Lung (tissue), 12 donors: ENCODE data around the gene PTPRA. TPM values are rescaled to one million over a fixed set of nuclear protein-coding genes. Genes with fewer than 3 reads are reported as not detected.

Experiments
- ATAC-seq: fragments of 200-7000 bp; cut with Tn5 transposase; one replicate; pipeline ENCODE4 v1.9.1; 2020; ENCODE audit warnings: moderate number of reproducible peaks; ENCODE audit not compliant: insufficient read depth, low FRiP score
- DNase-seq, 3 donors: peaks; one replicate each; pipeline ENCODE4 v3.0.0-alpha.2; 2013 to 2017
- H3K27ac ChIP-seq, 2 donors: one replicate each; pipeline ENCODE4 v1.5.1; 2013; ENCODE audit warnings: mild to moderate bottlenecking in 2 of 2, moderate library complexity in 2 of 2, control low read depth in 1 of 2, inconsistent platforms in 1 of 2, low read depth in 1 of 2, low read length in 1 of 2
- H3K27me3 ChIP-seq, 3 donors: one replicate each; pipeline ENCODE4 v1.5.1; 2013; ENCODE audit warnings: low read length in 2 of 3; ENCODE audit not compliant: control insufficient read depth in 3 of 3, insufficient read depth in 3 of 3
- H3K36me3 ChIP-seq, 4 donors: one replicate each; pipeline ENCODE4 v1.5.1; 2013; ENCODE audit warnings: low read length in 4 of 4, mild to moderate bottlenecking in 1 of 4, moderate library complexity in 1 of 4; ENCODE audit not compliant: control insufficient read depth in 4 of 4, insufficient read depth in 4 of 4
- H3K4me1 ChIP-seq, 5 donors: one replicate each; pipeline ENCODE4 v1.5.1; 2013; ENCODE audit warnings: low read length in 5 of 5, mild to moderate bottlenecking in 2 of 5, moderate library complexity in 1 of 5; ENCODE audit not compliant: control insufficient read depth in 5 of 5, insufficient read depth in 5 of 5
- H3K4me3 ChIP-seq: one replicate; pipeline ENCODE4 v1.5.1; 2013; ENCODE audit warnings: mild to moderate bottlenecking, control low read depth, moderate library complexity
- H3K9ac ChIP-seq, 2 donors: one replicate each; pipeline ENCODE4 v1.5.1; 2013; ENCODE audit warnings: low read length in 2 of 2, control low read depth in 1 of 2; ENCODE audit not compliant: insufficient read depth in 1 of 2
- H3K9me3 ChIP-seq, 4 donors: one replicate each; pipeline ENCODE4 v1.5.1; 2013; ENCODE audit warnings: low read length in 3 of 4, mild to moderate bottlenecking in 1 of 4, moderate library complexity in 1 of 4; ENCODE audit not compliant: control insufficient read depth in 4 of 4, insufficient read depth in 3 of 4
- WGBS, 2 donors: extraction: QIAGEN DNeasy Blood & Tissue Kit; methylation state at CpG; one replicate each; pipeline ENCODE4 v1.1.7; 2013; 5-methylcytosine and 5-hydroxymethylcytosine counted together
- polyA plus RNA-seq, 2 donors: library from polyadenylated mRNA; stranded (reverse); fragments of 200-250 nt; gene quantifications; one replicate each; pipeline ENCODE4 v1.2.1, GENCODE V29; 2013
- total RNA-seq, 2 donors: library from RNA; depleted of rRNA in 1 of 2; stranded (reverse); fragments of >200 nt in 1 of 2; gene quantifications; one replicate each; pipeline ENCODE4 v1.2.1, GENCODE V29; 2014 to 2021
- TF ChIP-seq, protein P1 (sequence below): IDR thresholded peaks from 2 replicates; pipeline ENCODE4 v1.5.1; 2012; ENCODE audit warnings: mild to moderate bottlenecking; ENCODE audit errors: control extremely low read depth, extremely low read depth
- donor health status: control.
- donor health status: control.
- donor health status: Bipolar disorder and iron deficiency.
- donor health status: healthy.
- donor health status: DM: yes; HTN: yes; CAD: no.

Gene PTPRA
- total and polyA plus RNA-seq, 4 donors: 17.8 to 92.1 (median 40.1) TPM

DNA sequence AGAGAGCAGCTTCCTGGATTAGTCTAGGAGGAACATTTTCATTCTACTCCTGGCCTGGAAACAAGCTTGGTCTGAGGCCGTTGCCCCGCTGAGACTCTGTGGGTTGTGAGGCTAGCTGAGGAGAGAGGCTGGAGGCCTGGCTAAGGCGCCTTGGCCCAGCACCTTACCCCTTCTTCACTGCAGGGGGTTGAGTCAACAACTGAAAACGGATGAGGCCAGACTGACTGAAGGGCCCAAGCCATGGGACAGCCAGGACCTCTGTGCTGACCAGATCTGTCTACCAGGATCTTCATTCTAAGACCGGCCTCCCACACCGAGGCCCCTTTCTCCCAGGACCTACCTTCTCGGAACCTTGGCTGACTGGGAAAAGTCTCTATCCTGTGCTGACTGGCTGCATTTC, 214.8 kb downstream of the PTPRA start:
- peaks cover 0 to 6% (median 0%) of the 10 kb centered on the region in 4 donors for H3K9me3 ChIP-seq
- 79 to 85% methylated on average over 7 of the region's 7 CpGs for WGBS, 2 donors
- H3K36me3 ChIP-seq: no peaks in the 10 kb centered on the region
- DNase-seq: no peak
- ATAC-seq: no peak
- TF ChIP-seq, protein P1, sequence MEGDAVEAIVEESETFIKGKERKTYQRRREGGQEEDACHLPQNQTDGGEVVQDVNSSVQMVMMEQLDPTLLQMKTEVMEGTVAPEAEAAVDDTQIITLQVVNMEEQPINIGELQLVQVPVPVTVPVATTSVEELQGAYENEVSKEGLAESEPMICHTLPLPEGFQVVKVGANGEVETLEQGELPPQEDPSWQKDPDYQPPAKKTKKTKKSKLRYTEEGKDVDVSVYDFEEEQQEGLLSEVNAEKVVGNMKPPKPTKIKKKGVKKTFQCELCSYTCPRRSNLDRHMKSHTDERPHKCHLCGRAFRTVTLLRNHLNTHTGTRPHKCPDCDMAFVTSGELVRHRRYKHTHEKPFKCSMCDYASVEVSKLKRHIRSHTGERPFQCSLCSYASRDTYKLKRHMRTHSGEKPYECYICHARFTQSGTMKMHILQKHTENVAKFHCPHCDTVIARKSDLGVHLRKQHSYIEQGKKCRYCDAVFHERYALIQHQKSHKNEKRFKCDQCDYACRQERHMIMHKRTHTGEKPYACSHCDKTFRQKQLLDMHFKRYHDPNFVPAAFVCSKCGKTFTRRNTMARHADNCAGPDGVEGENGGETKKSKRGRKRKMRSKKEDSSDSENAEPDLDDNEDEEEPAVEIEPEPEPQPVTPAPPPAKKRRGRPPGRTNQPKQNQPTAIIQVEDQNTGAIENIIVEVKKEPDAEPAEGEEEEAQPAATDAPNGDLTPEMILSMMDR: no peak
- H3K27me3 ChIP-seq: peaks cover 0 to 14% (median 7%) of the 10 kb centered on the region in 3 donors
- no peak overlapping the region for H3K27ac ChIP-seq
- H3K9ac ChIP-seq: no peak overlapping the region
- no peak overlapping the region for H3K4me3 ChIP-seq
- peaks cover 0 to 3% (median 0%) of the 10 kb centered on the region in 5 donors for H3K4me1 ChIP-seq

Other genes starting within 250 kb of the PTPRA start
- 100 to 1,000 TPM in 1 of 2 donors, 10 to 100 TPM in 1; 73.3 to 138 TPM for gene NOP56, start 220.8 kb upstream of the PTPRA start, total RNA-seq
- gene NOP56, start 220.8 kb upstream of the PTPRA start, polyA plus RNA-seq: 100 to 1,000 TPM; 109 to 114 TPM
- gene IDH3B, start 209.3 kb upstream of the PTPRA start, total RNA-seq: 10 to 100 TPM; 67.9 to 72.4 TPM
- gene IDH3B, start 209.3 kb upstream of the PTPRA start, polyA plus RNA-seq: 10 to 100 TPM; 65.3 to 83.1 TPM
- 10 to 100 TPM in 1 of 2 donors, 1 to 10 TPM in 1; 8.2 to 15.8 TPM for gene EBF4, start 180.7 kb upstream of the PTPRA start, total RNA-seq
- 1 to 10 TPM; 5.8 to 6.5 TPM for gene EBF4, start 180.7 kb upstream of the PTPRA start, polyA plus RNA-seq
- 10 to 100 TPM in 1 of 2 donors, 1 to 10 TPM in 1; 5.1 to 29.1 TPM for gene CPXM1, start 72.9 kb upstream of the PTPRA start, total RNA-seq
- gene CPXM1, start 72.9 kb upstream of the PTPRA start, polyA plus RNA-seq: 1 to 10 TPM; 1.5 to 3.3 TPM
- not detected for gene C20orf141, start 58.5 kb upstream of the PTPRA start, total RNA-seq
- gene C20orf141, start 58.5 kb upstream of the PTPRA start, polyA plus RNA-seq: not detected
- not detected for gene TMEM239, start 57.1 kb upstream of the PTPRA start, total RNA-seq
- not detected for gene TMEM239, start 57.1 kb upstream of the PTPRA start, polyA plus RNA-seq
- 10 to 100 TPM; 33.5 to 36.6 TPM for gene PCED1A, start 32.8 kb upstream of the PTPRA start, total RNA-seq
- gene PCED1A, start 32.8 kb upstream of the PTPRA start, polyA plus RNA-seq: 10 to 100 TPM; 26.2 to 40.4 TPM
- gene VPS16, start 32.7 kb upstream of the PTPRA start, total RNA-seq: 10 to 100 TPM; 26.1 to 44.1 TPM
- gene VPS16, start 32.7 kb upstream of the PTPRA start, polyA plus RNA-seq: 10 to 100 TPM; 41.0 to 53.4 TPM
- gene GNRH2, start 170.1 kb downstream of the PTPRA start, total RNA-seq: under 1 TPM in 1 of 2 donors, not detected in 1; 0.46 TPM
- under 1 TPM; 0.14 to 0.16 TPM for gene GNRH2, start 170.1 kb downstream of the PTPRA start, polyA plus RNA-seq
- gene MRPS26, start 172.6 kb downstream of the PTPRA start, total RNA-seq: 10 to 100 TPM; 29.8 to 47.1 TPM
- gene MRPS26, start 172.6 kb downstream of the PTPRA start, polyA plus RNA-seq: 10 to 100 TPM; 67.5 to 67.8 TPM
- not detected for gene OXT, start 198.1 kb downstream of the PTPRA start, total RNA-seq
- gene OXT, start 198.1 kb downstream of the PTPRA start, polyA plus RNA-seq: not detected
- not detected for gene AVP, start 211.2 kb downstream of the PTPRA start, total RNA-seq
- gene AVP, start 211.2 kb downstream of the PTPRA start, polyA plus RNA-seq: not detected